HG03175 (cell line): ENCODE data around the gene PLCH1.
A peak's percentile ranks its signal among the peaks of the same experiment; 100 is the strongest.

Source experiments
- ATAC-seq: cut with Tn5 transposase; IDR thresholded peaks from one replicate; pipeline ENCODE4 v1.9.1; 2021; ENCODE audit warnings: mild to moderate bottlenecking, moderate library complexity; ENCODE audit not compliant: unreplicated experiment

The PLCH1 gene

DNA sequence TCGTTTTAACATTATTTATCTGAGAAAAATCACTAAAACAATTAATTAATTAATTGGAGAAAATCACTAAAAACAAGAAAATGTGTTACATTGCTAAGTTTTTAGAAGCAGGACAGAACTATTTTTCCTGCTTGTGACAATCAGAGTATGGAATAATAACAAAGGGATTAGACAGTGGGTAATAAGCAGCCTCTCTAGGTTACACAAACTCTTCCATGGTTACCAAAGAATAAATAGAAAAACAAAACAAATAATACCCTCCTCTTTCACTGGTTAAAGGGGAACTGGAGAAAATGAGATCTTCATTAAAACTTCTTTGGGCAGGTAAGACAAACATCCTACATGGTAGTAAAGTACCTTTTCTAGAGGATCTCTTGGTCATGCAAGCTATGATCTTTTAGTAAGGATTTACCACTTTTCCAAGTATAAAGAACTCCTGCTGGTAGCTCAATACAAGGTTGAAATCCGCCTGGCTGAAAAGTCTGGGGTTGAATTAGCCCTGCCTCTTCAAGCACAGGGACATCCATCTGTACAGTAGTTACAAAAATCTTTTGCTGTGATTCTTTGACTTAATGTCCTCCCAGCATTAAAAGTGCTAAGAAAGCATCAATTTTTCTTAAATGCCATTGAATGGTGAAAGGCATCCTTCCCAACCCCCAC lies 2.5 kb upstream of the PLCH1 start:
- no peak for ATAC-seq

GRCh38 chr3:155746703-155747102 lies 1.8 kb upstream of the PLCH1 start:
- ATAC-seq, result no peak

DNA sequence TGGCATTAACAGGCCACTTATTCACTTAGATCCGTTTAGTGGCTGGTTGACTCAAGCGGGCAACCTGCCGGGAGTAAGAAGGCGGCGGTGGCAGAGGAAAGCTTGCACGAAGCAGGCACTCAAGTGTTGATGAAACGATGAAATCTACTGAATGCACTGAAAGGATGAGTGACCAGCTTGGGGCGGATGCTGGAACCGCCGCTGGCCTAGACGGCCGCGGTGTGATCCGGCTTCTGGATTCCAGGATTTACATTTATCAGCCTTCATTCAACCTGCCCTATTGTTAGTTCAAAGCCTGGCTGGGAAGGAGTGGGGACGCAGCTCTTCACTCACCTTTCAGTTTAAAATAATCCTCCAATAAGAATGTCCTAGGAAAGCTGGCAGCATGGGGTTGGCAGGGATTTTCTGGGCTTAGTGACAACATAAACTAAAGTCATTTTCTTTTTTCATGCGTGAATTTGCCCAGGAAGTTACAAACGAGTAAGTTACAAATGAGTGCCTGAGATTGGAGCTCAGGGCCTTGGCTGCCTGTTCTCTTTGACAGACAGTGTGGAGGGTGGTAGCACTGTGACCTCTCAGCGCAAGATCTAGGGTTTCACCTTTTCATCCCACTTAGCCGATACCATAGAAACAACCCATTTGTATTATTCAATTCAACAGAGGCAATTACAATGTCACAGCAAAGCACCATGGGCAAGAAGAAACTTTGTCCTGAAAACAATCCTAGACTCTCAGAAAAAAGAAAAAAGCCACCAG lies 1.1 kb upstream of the PLCH1 start:
- no peak for ATAC-seq

- ATAC-seq, result peak; percentile 40
Measured at GRCh38 chr3:155744010-155744625, 753 bp downstream of the PLCH1 start.

GRCh38 chr3:155743606-155744005 lies 1.3 kb downstream of the PLCH1 start:
- no peak for ATAC-seq

- ATAC-seq, result no peak
Measured at GRCh38 chr3:155742349-155742965, 2.4 kb downstream of the PLCH1 start.

DNA sequence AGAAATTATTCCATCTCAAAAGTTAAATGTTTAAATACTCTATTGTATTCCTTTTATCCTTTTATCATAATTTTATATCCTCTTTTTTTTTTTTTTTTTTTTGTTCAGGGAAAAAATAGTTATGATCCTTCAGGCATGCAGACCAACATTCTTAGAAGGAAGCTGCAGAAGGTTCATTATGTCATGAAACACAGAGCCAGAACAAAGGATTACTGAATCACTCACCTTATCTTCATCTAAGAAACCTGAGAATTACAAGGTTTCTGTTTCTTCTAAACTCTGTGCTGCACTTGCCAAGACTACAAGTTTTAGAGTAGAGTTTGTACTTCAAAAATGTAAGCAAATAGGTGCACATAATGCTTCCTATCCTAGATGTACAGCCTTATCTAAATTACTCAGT lies 3.3 kb downstream of the PLCH1 start:
- no peak for ATAC-seq

- no peak for ATAC-seq
Measured at GRCh38 chr3:155741101-155741500, 3.8 kb downstream of the PLCH1 start.

- no peak for ATAC-seq
Measured at GRCh38 chr3:155739154-155739553, 5.7 kb downstream of the PLCH1 start.

- ATAC-seq, result no peak
Measured at GRCh38 chr3:155738580-155739076, 6.2 kb downstream of the PLCH1 start.

- peak; percentile 95 for ATAC-seq
Measured at GRCh38 chr3:155737844-155738460, 6.9 kb downstream of the PLCH1 start.

GRCh38 chr3:155736381-155736780 lies 8.5 kb downstream of the PLCH1 start:
- ATAC-seq, result no peak

DNA sequence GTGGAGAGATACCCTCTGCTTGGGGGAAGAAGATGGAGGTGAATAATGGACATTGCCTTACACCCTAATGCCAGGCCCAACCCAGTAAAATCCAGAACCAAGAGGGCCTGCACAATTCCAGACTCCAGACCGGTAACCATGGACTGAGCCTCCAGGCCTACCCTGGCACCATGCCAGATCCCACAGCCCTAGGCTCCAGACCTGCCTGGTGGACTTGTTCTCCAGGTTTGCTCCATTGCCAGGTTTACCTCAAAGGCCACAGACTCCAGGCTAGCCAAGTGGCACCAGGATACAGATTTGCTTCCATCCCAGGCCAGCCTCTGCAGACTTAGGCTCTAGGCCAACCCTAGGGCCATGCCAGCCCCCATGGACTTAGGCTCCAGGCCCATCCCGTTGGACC lies 14.0 kb downstream of the PLCH1 start:
- no peak for ATAC-seq

DNA sequence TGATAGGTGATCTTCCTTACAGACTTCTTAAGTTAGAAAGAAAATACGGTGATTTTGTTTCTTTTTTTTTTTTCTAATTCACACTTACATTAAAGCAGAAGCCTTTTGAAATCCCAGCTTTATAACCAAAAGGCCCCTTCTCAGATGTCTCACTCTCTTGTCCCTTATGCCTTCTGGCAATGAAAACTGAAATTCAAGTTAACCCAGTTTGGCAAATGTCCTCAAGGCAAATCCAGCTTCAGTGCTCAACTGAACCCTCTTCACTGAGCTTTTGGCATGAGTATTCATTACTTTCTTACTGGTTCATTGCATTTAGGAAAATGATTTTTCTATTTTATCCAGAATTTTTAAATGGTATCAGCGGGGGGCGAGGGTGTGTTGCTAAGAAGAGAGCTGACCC lies 17.0 kb downstream of the PLCH1 start:
- no peak for ATAC-seq

- no peak for ATAC-seq
Measured at GRCh38 chr3:155714295-155714718, 30.6 kb downstream of the PLCH1 start.

DNA sequence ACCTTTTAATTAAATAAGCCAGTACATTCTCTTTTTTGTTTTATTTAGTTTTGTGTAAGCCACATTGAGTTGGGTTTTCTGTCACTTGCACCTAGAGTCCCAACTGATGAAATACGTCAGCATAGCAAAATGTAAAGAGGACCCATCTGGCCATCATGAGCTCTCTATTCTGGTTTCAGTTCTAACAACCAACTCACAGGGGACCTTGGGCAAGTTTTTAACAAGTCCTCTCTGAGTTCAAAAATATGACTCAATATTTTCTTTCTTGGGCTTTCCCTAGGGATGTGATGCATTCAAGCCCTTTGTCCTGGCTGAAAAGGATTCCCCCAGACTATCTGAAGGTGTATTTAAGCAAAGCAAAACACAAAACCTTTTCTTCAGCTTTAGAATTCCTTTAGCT lies 32.9 kb downstream of the PLCH1 start:
- peak; percentile 79 for ATAC-seq

DNA sequence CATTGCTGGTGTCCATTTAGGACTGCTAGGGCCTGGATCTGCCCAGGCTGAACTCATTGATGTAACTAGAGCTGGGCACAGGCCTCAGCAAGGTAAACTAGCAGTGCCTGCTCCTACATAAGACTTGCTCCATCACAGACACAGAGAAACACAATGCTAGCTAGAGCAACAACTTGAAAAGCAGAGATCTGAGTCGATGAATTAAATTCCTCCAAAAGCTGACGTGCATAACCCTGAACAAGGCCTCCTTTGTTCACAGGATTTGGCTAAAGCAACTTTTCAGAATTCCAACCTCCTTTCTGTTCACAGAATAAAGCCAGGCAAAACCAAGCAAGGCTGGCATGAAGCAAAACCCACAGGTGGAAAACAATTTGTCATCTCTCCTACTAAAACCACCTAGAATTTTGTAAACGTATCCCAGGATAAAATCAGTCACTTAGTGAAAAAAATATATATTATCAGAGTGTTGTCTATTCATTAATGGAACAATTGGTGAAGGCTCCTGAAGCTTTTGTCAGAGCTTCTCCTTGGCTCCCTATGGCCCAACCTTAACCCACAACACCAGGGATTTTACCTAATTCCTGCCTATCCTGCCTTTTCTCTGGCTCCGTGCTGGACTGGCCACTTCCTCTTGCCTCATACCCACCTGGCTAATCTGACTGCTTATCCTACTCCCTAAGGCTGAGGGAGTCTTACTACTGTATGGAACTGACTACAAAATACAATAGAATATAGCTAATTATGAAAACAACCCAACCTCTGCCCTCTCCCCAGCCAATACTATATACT lies 39.9 kb downstream of the PLCH1 start:
- no peak for ATAC-seq

DNA sequence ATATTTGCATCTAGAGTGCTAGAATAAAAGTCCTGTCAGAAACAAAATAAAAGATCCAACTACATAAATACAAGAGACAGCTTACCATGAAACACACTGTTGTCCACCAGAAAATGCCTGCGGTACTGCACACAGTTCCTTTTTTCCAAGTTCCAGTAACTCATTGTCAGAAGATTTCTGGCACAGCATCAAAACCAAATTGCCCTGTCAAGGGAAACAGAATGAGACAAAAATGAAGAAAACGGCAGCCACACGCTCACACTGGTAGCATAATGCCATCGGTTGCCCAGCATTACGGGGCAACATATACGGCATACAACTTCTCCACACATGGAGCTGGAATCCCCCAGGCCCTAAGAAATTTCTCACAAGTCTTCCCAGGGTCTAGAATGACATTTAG lies 40.8 kb downstream of the PLCH1 start:
- no peak for ATAC-seq

GRCh38 chr3:155702745-155703591 lies 41.9 kb downstream of the PLCH1 start:
- no peak for ATAC-seq
